Glomerular visceral epithelial cell (primary cell): ENCODE data around the gene CCDC71.

Experiments
- DNase-seq: peaks from one replicate; pipeline ENCODE4 v3.0.0-alpha.2; 2016; ENCODE audit errors: extremely low spot score

Gene CCDC71

GRCh38 chr3:49165771-49166751 is at the start of gene CCDC71:
Gene CCDC71, minus strand, starts transcription at chr3:49166331. Its CDS starts 2,123 bp downstream, at chr3:49164208.
- DNase-seq: peak; percentile 61

DNA sequence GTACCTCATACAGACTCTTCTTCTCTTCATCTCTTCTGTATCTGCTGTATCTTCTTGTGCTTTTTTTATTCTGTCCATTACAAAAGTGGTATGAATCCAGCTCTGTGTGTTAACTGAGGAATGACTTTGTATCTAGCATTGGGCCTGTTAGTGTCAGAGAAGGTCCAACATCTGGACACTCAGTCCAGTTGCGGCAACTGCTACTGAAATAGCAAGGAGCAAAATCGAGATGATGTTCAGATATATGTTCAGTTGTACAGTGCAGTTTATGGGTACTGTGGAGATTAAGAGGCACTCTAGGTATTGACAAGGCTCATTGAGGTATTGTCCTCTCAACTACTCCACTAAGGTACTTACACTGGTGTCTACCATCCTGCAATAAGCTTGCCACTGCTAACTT is 47.9 kb upstream of the CCDC71 start:
- DNase-seq: no peak

DNA sequence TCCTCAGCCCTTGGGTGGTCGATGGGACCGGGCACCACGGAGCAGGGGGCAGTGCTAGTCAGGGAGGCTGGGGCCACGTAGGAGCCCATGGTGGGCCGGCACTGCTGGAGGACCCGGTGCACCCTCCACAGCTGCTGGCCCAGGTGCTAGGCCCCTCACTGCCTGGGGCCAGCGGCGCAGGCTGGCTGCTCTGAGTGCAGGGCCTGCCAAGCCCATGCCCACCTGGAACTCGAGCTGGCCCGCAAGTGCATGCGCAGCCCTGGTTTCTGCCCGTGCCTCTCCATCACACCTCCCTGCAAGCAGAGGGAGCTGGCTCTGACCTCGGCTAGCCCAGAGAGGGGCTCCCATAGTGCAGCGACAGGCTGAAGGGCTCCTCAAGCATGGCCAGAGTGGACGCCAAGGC is 47.4 kb upstream of the CCDC71 start:
- DNase-seq: no peak

- DNase-seq: no peak
Measured at GRCh38 chr3:49199900-49200281, 33.8 kb upstream of the CCDC71 start.

GRCh38 chr3:49199239-49199899 is 33.2 kb upstream of the CCDC71 start:
- peak; percentile 78 for DNase-seq

DNA sequence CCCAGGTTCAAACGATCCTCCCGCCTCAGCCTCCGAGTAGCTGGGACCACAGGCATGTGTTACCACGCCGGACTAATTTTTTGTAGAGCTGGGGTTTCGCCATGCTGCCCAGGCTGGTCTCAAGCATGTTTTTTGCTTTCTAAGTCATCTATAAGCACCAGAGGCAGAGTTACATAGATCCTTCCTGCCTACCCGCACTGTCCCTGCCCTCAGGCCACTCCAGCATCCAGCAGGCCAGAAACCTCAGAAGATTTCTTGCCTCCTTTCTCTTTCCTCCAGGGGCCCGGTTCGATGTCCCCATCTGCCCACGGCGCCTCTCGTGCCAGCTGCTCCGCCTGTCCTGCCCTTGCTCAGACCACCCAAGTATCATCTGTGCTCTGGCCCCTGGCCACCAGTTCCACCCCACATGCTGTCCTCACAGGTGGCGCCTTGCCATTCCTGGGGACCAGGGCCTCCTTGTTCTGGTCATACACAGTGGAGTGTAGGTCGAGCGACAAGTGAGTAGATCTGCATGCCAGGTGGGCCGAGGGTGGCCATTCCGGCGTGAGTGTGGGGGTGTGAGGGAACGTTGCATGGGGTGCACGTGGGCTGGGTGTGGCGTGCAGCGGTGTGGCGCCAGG is 32.6 kb upstream of the CCDC71 start:
- no peak for DNase-seq

GRCh38 chr3:49198161-49198560 is 32.0 kb upstream of the CCDC71 start:
- DNase-seq: no peak

GRCh38 chr3:49191741-49192140 is 25.6 kb upstream of the CCDC71 start:
- no peak for DNase-seq

DNA sequence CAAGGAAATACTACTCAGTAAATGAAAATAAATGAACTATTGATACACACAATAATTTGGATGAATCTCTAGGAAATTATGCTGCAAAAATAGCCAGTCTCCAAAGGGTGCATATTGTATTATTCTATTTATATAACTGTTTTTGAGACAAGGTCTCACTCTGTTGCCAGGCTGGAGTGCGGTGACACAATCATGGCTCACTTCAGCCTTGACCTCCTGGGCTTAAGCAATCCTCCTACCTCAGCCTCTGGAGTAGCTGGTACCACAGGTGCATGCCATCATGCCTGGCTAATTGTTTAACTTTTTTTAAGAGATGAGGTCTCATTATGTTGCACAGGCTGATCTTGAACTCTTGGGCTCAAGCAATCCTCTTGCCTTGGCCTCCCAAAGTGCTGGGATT is 17.7 kb upstream of the CCDC71 start:
- DNase-seq: no peak

GRCh38 chr3:49182682-49183081 is 16.6 kb upstream of the CCDC71 start:
- DNase-seq: no peak

DNA sequence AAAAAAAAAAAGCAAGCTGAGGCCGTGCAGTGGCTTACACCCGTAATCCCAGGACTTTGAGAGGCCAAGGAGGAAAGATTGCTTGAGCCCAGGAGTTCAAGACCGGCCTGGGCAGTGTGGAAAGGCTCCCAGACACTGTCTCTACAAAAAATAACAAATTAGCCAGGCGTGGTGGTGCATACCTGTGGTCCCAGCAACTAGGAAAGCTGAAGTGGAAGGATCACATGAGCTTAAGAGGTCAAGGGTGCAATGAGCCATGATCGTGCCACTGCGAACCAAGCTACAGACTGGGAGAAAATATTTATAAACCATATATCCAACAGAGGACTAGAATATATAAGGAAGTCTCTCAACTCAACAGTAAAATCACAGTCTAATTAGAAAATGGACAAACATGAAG is 15.2 kb upstream of the CCDC71 start:
- no peak for DNase-seq

DNA sequence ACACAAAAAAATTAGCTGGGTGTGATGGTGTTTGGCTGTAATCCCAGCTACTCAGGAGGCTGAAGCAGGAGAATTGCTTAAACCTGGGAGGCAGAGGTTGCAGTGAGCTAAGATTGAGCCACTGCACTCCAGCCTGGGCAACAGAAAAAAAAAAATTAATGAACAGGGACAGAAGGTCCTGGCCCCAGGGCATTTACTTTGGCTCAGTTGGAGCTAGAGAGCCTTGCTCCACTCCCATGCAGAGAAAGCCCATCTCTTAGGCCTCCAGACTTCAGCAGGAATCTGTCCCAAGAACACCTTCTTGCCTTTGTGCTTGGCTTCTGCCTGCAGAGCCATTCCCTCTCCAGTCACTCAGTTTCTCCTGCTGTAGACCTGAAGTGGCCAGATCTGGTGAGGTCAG is 14.0 kb upstream of the CCDC71 start:
- DNase-seq: no peak

DNA sequence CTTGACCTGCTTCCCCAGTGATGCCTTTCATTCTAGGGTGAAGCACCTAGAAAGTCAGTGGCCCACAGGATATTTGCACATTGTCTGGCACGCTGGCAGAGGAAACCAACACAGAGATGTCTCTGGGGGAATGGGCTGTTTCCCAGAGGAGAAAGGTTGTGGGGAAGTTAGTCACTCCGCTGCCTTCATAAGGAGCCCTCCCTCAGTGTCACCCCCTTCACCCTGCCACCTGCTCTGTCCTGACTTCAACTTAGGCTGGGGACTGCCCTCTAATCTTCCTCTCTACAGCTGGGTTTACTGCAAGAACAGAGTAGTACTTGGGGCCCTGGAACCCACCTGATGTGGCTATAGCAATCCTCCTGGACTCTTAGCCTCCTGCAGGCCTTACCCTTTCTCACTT is 10.9 kb upstream of the CCDC71 start:
- no peak for DNase-seq

- DNase-seq: no peak
Measured at GRCh38 chr3:49175530-49175929, 9.4 kb upstream of the CCDC71 start.

- no peak for DNase-seq
Measured at GRCh38 chr3:49174397-49174985, 8.4 kb upstream of the CCDC71 start.

DNA sequence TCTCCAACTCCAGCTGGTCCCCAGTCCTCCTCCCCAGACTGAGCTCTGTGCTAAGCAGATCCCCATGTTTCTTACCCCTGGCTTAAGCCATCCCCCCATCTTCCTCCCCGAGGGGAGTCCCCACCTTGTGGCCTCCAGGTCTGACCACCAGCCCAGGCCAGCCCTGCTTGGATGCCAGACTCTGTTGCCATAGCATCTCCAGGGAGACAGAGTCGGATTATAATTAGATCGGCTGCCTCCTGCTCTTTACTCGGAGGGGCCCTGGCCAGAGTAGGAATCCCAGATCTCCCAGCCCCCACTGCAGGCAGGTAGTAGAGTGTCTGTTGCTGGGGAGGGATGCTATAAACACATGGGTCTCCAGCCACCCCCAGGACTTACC is 7.7 kb upstream of the CCDC71 start:
- no peak for DNase-seq

DNA sequence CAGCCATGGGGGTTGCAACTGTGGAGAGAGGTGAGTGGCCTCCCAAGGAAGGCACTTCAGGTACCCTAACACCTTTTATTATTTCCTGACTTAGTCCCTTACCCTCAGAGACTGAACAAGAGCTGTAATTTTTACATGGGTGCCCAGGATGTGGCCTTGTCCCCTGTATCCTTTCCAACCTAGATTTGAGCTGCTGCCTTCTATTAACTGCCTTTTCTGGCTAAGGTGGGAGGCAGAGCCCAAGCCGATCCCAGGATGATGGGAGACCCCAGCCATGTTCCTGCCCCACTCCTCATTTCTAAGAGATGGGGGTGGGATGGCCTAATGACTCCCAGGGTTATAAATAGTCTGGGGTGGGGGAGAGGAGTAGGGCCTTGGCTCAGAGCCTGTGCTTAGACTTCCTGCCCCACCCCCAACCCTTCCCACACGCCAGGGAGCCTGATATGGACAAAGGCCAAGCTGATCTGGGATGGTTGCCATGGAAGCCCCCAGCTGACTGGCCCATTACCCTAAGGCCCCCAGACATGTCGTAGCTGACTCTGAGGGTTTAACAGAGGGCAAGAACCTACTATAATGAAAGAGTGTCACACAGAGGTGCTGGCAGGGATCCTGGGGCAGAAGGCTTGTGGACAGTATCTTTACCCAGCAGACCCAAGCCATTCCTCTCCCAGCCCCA is 7.1 kb upstream of the CCDC71 start:
- peak; percentile 39 for DNase-seq

DNA sequence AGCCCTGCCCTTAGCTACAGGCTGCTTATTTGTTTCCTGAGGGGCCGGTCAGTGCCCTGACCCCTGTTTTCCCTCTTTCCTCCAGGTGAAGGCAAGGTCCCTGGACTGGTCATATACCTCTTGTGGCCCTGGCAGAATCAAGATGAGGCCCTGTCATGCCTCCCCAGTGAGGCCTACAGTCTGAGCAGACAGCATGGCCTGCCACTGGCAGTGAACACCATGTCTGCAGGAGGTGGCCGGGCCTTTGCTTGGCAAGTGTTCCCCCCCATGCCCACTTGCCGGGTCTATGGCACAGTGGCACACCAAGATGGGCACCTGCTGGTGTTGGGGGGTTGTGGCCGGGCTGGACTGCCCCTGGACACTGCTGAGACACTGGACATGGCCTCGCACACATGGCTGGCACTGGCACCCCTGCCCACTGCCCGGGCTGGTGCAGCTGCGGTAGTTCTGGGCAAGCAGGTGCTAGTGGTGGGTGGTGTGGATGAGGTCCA is 6.5 kb upstream of the CCDC71 start:
- no peak for DNase-seq

- DNase-seq: no peak
Measured at GRCh38 chr3:49171775-49172500, 5.8 kb upstream of the CCDC71 start.

- peak; percentile 85 for DNase-seq
Measured at GRCh38 chr3:49171119-49171774, 5.1 kb upstream of the CCDC71 start, which contains the start of gene KLHDC8B. Gene KLHDC8B, plus strand, starts transcription at chr3:49171598. Its CDS starts 1,172 bp downstream, at chr3:49172770.
